Lung microvascular endothelial cell (primary cell): ENCODE results near the gene OGDH. TPM values are rescaled to one million over a fixed set of nuclear protein-coding genes. Genes with fewer than 3 reads are reported as not detected.

Experiments used
- DNase-seq, 2 donors: peaks; one replicate each; pipeline versions ENCODE4 v3.0.0 to v3.0.0-alpha.2; 2010; ENCODE audit warnings: low read depth in 2 of 2
- total RNA-seq: library from RNA; depleted of rRNA; stranded (reverse); fragments of >200 nt; gene quantifications from 2 replicates; pipeline ENCODE4 v1.2.1, GENCODE V29; 2014

OGDH gene
- total RNA-seq, 1 donor from 2014 or later, result 39.9 TPM

DNA sequence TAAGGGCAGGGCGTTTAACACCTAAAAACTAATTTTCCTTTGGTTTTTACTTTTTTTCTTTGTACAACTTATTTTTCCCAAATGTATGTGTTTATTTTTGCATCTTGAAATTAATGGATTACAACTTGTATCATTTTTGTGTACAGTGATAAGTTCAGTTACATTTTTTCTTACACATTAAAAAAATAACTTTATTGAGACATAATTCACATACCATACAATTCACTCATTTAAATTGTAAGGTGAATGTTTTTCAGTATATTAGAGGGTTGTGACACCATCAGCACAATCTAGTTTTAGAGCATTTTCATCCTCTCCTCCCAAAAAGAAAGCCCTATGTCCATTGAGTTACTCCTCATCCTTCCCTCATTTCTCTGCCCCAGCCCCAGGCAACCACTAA is 11.6 kb downstream of the OGDH start:
- no peak for DNase-seq

- DNase-seq, result no peak
These were observed 12.3 kb downstream of the OGDH start for GRCh38 chr7:44618753-44619152.

- DNase-seq, result peak in 1 of 2 donors; percentile 81
These were observed 14.8 kb downstream of the OGDH start for GRCh38 chr7:44621034-44621749.

DNA sequence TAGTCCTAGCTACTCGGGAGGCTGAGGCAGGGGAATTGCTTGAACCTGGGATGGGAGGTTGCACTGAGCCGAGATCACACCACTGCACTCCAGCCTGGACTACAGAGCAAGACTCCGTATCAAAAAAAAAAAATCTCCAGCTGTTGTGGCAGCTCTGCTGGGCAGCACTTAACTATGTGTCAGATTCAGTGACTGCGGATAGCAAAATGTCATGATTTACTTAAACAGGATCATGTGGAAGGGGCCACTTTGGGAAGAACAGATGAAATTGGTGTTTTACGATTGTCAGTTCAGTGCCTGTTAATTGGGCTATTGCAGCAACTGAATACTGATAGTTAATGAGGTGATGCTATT is 15.3 kb downstream of the OGDH start:
- no peak for DNase-seq

DNA sequence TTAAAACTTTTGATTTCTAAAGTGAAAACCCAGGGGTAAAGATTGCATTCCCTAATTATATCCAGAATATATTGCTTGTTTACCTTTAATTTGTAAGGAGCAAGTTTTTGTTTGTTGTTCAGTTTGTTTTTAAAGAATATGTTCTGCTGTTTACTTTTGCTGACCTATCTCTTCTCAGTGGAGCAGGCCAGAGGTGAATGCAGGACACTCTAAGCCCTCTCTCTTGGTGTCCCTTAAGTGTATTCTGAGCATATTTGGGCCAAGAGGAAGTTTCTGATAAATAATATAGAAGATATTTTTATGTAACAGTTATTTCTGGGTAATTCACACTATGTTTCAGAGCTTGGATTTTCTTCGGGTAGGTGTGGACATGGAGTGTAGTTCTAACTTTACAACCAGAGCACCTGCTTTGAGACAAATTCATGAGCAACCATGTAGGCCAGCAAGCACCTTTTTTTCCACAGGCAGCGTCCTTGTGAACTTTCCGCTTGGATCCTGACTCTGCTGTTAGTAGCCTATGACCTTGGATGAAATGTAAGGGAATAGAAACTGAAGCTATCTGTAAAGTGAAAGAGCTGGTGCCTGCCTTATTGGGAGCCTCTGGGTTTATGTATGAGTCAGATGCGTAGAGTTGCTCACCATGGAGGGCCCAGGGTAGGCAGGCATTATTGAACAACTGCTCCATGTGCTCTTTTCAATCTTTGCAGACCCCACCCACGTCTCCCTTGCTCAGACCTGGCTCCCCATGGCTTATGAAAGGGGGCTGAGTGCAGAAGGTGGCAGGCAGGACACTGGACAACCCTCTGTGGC is 16.1 kb downstream of the OGDH start:
- DNase-seq, result peak; percentile 28 to 59

- DNase-seq, result no peak
These were observed 17.9 kb downstream of the OGDH start for GRCh38 chr7:44624318-44624717.

DNA sequence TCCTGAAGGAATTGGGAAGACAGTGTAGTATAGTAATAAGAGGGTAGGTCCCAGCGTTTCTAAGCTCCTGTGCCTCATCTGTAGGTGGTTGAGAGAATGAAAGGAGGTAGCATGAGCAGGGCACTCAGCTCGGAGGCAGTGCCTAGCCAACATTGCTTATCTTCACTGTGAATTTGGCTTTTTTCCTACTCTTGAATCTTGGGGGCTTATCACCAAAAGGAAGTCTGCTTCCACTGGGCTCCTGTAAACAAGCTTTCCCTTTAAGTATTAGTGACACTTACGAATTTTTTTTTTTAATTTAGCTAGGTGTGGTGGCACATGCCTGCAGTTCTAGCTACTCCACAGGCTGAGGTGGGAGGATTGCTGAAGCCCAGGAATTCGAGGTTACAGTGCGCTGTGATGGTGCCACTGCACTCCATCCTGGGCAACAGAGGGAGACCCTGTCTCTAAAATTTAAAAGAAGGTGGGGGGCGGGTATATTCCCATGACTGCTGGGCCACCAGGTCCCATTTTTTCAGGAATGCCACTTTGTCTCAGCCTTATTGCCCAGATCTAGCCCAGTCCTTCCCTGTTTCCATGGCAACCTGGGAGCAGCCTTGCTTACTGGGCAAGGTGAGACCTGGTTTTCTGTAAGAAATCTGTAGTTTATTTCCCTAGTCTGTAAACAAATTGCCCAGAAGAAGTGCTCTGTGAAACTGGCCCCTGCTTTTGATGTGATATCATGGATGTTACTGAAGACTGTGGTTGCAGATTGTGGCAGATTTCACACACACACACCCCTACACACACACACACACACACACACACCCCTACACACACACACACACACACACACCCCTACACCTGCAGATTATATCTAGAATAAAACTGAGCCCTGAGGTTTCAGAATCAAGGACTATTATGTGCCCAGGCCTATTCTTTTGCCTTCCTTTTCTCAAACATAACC is 19.4 kb downstream of the OGDH start:
- no peak for DNase-seq

GRCh38 chr7:44626620-44627019 is 20.2 kb downstream of the OGDH start:
- no peak for DNase-seq

GRCh38 chr7:44629829-44630522 is 23.5 kb downstream of the OGDH start:
- DNase-seq, result no peak

DNA sequence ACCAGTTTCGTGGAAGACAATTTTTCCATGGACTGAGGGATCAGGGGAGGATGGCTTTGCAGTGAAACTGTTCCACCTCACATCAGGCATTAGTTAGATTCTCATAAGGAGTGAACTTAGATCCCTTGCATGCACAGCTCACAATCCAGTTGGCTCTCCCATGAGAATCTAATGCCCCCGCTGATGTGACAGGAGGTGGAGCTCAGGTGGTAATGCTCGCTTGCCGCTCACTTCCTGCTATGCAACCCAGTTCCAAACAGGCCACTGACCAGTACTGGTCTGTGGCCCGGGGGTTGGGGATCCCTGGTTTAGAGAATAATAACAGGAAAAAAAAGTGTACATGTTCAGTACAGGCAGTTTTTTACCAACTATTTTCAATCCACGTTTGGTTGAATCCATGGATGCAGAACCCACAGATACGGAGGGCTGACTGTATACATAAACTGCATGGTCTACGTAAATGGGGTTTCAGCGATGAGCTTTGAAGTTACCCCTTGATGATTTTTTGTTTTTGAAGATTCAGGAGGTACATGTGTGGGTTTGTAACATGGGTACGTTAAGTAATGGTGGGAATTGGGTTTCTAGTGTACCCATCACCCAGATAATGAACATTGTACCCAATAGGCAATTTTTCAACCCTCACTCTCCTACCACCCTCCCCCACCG is 24.5 kb downstream of the OGDH start:
- DNase-seq, result no peak

DNA sequence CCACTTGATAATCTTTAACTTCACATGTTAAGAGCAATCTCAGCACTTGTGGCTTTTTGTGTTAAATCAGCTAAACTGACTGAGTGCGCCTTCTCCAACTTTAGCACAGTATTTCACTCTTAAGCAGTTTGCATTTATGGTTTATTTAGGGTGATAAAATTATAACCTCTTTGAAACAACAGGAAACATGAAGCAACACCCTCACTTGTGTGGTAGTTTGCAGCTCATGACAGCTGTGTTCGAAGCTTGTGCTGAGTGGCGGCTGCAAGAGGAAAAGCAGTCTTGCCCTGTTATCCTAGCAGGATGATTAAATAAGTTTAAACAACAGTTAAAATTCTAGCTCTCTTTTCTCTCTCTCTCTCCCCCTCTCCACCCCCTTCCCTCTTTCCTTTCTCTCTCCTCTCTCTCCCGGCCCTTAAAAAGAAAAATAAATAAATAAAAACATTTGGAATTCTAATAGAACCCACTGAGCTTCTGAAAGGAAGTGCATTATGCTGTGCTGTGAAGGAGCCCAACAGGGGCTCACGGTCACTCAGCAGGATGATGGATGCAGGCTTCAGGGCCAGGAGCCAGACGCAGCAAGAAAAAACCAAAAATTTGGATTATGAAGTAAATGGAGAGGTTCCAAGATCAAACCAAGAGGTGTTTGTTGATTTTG is 25.2 kb downstream of the OGDH start:
- peak; percentile 46 to 66 for DNase-seq

DNA sequence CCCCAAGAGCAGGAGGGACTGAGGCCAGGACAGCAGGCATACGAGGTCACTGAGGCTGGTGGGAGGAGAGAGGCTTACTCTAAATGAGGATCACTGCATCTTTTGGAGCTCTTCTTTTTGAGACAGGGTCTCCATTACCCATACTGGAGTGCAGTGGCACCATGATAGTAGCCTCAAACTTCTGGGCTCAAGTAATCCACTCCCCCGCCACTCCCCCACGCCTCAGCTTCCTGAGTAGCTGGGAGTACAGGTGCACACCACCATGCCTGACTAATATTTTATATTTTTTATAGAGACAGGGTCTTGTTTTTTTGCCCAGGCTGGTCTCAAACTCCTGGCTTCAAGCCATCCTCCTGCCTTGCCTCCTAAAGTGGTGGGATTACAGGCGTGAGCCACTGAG is 25.8 kb downstream of the OGDH start:
- no peak for DNase-seq

DNA sequence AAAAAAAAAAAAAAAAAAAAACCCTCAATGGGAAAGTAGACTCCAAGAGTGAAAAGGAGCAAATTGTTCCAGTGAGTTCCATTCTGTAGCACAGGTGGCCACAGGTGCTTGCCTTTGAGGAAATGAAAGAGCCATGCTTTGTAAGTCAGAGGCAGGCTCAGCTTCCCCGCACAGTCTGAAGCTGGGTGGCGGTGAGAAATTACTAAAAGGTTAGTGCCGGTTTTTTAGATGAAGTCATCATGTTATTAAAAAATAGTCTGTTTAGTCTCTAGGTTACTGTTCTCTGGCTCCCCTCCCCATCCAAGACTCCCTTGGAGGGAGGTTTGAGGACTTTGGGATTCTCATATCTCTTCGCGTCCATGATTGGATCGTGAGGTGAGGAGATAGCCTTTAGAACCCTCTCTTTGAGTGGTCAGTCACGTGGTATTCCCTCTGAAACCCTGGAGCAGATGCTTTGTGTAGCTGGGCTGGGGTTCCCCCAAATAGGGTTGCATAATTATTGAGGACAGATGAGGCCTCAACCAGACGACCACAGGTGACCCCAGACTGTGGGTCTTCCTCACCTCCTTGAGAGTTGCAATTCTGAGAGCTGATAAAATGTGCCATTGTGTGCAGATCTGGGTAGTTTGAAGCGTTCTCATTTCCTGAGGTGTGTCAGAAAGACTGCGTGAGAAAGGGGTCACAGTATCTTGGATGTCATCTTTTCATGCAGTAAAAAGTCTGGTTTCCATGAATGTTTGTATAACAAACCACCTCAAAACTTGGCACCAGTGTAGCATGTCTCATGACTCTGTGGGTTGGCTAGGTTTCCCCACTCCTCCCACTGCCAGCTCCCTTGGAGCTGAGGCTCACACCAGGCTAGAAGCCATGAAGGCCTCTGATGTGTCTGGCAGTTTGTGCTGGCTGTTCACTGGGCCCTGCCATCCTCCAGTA is 27.1 kb downstream of the OGDH start:
- peak; percentile 95 to 96 for DNase-seq

DNA sequence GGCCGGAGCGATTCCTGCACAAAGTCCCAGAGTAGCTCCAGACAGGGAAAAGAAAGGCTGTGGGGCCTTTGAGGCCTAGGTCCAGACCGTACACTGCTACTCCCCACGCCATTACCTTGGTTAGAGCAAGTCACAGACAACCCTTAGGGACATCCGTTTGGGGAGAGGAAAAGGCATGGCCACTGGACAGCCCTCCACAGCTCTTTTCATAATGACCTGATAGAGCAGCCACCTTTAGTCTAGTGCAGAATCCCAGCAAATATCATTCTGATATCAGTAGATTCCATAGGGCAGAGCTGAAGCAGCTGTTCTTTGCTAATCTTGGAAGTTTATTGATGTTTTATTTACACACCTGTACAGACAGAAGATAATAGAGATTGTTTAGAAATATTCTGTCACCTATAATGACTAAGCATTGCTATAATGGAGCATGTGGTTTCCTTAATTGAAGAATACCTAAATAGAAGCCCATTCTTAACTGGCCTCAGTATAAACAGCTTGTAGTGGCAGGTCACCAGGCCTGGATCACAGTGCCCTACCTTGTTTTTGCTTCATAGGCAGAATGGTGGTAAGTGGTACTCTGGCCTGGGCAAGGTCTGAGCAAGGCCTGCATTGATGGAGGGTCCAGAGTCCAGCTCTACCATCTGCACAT is 27.9 kb downstream of the OGDH start:
- no peak for DNase-seq

DNA sequence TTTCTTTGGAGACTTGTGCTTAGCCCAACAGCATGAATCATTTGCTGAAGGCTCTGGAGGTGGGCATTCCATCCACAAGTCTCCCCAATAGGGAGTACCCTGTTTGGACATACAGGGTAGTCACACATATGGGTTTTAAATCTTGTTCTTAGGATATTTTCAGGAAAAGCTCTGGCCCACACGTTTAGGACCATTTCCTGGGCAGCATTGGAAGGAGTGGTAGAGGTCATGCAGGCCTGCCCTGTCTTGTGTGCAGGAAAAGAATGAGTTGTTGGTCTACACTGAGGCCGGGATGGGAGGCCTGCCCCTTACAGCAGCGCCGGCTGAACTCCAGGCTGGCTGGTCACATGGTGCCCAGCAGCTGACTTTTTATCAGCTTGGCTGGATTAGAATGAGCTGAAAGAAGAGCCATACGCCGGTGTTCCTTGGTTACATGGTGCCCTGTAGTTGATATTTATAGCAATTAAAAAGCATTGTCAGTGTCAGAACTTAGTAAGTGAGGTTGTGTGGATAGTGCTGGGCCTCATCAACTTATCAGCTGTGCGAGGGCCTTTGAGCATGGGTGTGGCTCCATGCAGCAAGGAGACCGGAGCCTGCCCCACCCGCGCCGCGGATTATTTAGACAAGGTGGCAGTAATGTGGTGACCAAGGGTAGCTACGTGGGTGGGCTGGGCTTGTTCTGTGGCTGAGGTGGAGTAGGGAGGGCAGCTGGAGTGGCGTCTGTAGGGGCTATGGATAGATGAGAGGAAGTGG is 28.6 kb downstream of the OGDH start:
- DNase-seq, result peak; percentile 24 to 40

- no peak for DNase-seq
These were observed 29.7 kb downstream of the OGDH start for GRCh38 chr7:44636041-44636584.

DNA sequence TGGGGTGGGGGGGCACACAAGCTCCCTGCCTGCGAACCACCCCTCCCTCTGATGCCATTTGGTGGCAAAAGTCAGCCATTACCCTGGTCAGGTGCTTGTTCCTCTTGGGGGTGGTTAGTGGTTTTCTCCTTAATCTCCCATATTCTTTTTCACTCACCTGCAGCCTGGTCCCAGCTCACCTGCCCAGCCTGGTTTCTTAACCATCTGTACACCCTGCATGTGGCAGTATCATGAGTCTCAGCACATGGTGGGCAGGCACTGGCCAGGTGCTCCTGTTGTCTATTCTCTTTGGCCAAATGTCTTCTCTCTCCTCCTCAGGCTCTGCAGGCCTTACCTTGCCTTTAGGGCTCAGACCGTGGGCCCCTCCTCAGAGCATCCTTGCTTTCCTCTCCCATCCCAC is 30.5 kb downstream of the OGDH start:
- DNase-seq, result no peak
